Measurements from ENCODE around the gene PNPLA7. TPM values are rescaled to one million over a fixed set of nuclear protein-coding genes. Genes with fewer than 3 reads are reported as not detected.

PNPLA7 gene
- total RNA-seq, 2 experiments from 2014 or later = 1.5 to 10.2 TPM

GRCh38 chr9:137494550-137495351 lies 55.5 kb downstream of the PNPLA7 start:
- Histone ChIP-seq H2AFZ (ENCODE audit: low read length) (no peak overlapping the region), H3K4me1 (ENCODE audit: insufficient read depth, low read length, poor library complexity, severe bottlenecking) (no peaks in the 10 kb centered on the region), H3K4me2 (ENCODE audit: low read length) (no peak overlapping the region), H3K9me3 (ENCODE audit: low read length) (no peaks in the 10 kb centered on the region), H3K79me2 (ENCODE audit: insufficient read depth, low read depth, low read length) (no peaks in the 10 kb centered on the region), H3K27ac (ENCODE audit: low read depth, low read length, poor library complexity, severe bottlenecking) (no peak overlapping the region), H3K4me3 (ENCODE audit: low read depth, low read length, poor library complexity, severe bottlenecking) (no peak overlapping the region), H3K36me3 (ENCODE audit: insufficient read depth, low read length) (no peaks in the 10 kb centered on the region), H3K9me2 (ENCODE audit: insufficient read depth, low read length) (no peaks in the 10 kb centered on the region), H4K20me1 (ENCODE audit: insufficient read depth, low read length) (no peaks in the 10 kb centered on the region)
- intact Hi-C loops (cut with micrococcal nuclease; ENCODE audit: unreplicated experiment) = no loop called here
- no peak for DNase-seq (ENCODE audit: low spot score)
- BruUV-seq (replicated peaks) = no TSS peak
- CTCF ChIA-PET (ENCODE audit: unreplicated experiment) = no interaction called here
- POLR2A ChIA-PET = no interaction called here
- TF ChIP-seq CTCF (conservative IDR thresholded peaks at IDR 0.05; ENCODE audit: low read length) = no peak
- no peak for TF ChIP-seq EZH2phosphoT487 (IDR thresholded peaks at IDR 0.05; ENCODE audit: borderline replicate concordance, low read depth, low read length)

GRCh38 chr9:137494104-137494544 lies 56.1 kb downstream of the PNPLA7 start:
- intact Hi-C loops (cut with micrococcal nuclease; ENCODE audit: unreplicated experiment) = no loop called here
- Histone ChIP-seq H3K27ac (ENCODE audit: low read depth, low read length, poor library complexity, severe bottlenecking) (no peak overlapping the region), H3K36me3 (ENCODE audit: insufficient read depth, low read length) (no peaks in the 10 kb centered on the region), H3K4me1 (ENCODE audit: insufficient read depth, low read length, poor library complexity, severe bottlenecking) (no peaks in the 10 kb centered on the region), H3K79me2 (ENCODE audit: insufficient read depth, low read depth, low read length) (no peaks in the 10 kb centered on the region), H3K4me3 (ENCODE audit: low read depth, low read length, poor library complexity, severe bottlenecking) (no peak overlapping the region), H3K9me2 (ENCODE audit: insufficient read depth, low read length) (no peaks in the 10 kb centered on the region), H4K20me1 (ENCODE audit: insufficient read depth, low read length) (no peaks in the 10 kb centered on the region), H2AFZ (ENCODE audit: low read length) (no peak overlapping the region), H3K9me3 (ENCODE audit: low read length) (no peaks in the 10 kb centered on the region), H3K4me2 (ENCODE audit: low read length) (no peak overlapping the region)
- no peak for DNase-seq (ENCODE audit: low spot score)
- TF ChIP-seq EZH2phosphoT487 (IDR thresholded peaks at IDR 0.05; ENCODE audit: borderline replicate concordance, low read depth, low read length) (no peak), CTCF (conservative IDR thresholded peaks at IDR 0.05; ENCODE audit: low read length) (no peak)
- POLR2A ChIA-PET = no interaction called here
- BruUV-seq (replicated peaks) = no TSS peak
- CTCF ChIA-PET (ENCODE audit: unreplicated experiment) = no interaction called here

GRCh38 chr9:137493364-137494103 lies 56.7 kb downstream of the PNPLA7 start:
- H3K4me2 ChIP-seq (ENCODE audit: low read length) = no peak overlapping the region
- POLR2A ChIA-PET = no interaction called here

More at GRCh38 chr9:137493364-137494103, 56.7 kb downstream of the PNPLA7 start:
- no peaks in the 10 kb centered on the region for H3K4me1 ChIP-seq (ENCODE audit: insufficient read depth, low read length, poor library complexity, severe bottlenecking)
- H3K9me2 ChIP-seq (ENCODE audit: insufficient read depth, low read length) = no peaks in the 10 kb centered on the region
- H3K4me3 ChIP-seq (ENCODE audit: low read depth, low read length, poor library complexity, severe bottlenecking) = no peak overlapping the region
- H3K9me3 ChIP-seq (ENCODE audit: low read length) = no peaks in the 10 kb centered on the region
- TF ChIP-seq EZH2phosphoT487 (IDR thresholded peaks at IDR 0.05; ENCODE audit: borderline replicate concordance, low read depth, low read length) (no peak), CTCF (conservative IDR thresholded peaks at IDR 0.05; ENCODE audit: low read length) (no peak)
- no peaks in the 10 kb centered on the region for H4K20me1 ChIP-seq (ENCODE audit: insufficient read depth, low read length)
- H2AFZ ChIP-seq (ENCODE audit: low read length) = no peak overlapping the region
- intact Hi-C loops (cut with micrococcal nuclease; ENCODE audit: unreplicated experiment) = no loop called here
- H3K27ac ChIP-seq (ENCODE audit: low read depth, low read length, poor library complexity, severe bottlenecking) = no peak overlapping the region
- H3K79me2 ChIP-seq (ENCODE audit: insufficient read depth, low read depth, low read length) = no peaks in the 10 kb centered on the region
- H3K36me3 ChIP-seq (ENCODE audit: insufficient read depth, low read length) = no peaks in the 10 kb centered on the region
- no TSS peak for BruUV-seq (replicated peaks)
- no peak for DNase-seq (ENCODE audit: low spot score)
- CTCF ChIA-PET (ENCODE audit: unreplicated experiment) = no interaction called here
